Measurements from ENCODE around the gene HTATSF1.

The HTATSF1 gene

GRCh38 chrX:136496186-136496763 is 1.1 kb upstream of the HTATSF1 start:
- Histone ChIP-seq H3K27me3 (no peaks in the 10 kb centered on the region), H3K4me3 (ENCODE audit: low read depth in 1 of 2, low read length in 1 of 2) (peak overlapping the region; percentile 69 to 78), H3K9me3 (no peaks in the 10 kb centered on the region), H3K36me3 (peaks cover 4% of the 10 kb centered on the region), H3K4me1 (ENCODE audit: control insufficient read depth in 1 of 2, insufficient read depth in 1 of 2, low read depth in 1 of 2, low read length in 1 of 2) (peaks cover 18 to 28% of the 10 kb centered on the region in 2 experiments), H3K27ac (peak overlapping the region; percentile 95)
- no peak for TF ChIP-seq CTCF (IDR thresholded peaks at IDR 0.05)

DNA sequence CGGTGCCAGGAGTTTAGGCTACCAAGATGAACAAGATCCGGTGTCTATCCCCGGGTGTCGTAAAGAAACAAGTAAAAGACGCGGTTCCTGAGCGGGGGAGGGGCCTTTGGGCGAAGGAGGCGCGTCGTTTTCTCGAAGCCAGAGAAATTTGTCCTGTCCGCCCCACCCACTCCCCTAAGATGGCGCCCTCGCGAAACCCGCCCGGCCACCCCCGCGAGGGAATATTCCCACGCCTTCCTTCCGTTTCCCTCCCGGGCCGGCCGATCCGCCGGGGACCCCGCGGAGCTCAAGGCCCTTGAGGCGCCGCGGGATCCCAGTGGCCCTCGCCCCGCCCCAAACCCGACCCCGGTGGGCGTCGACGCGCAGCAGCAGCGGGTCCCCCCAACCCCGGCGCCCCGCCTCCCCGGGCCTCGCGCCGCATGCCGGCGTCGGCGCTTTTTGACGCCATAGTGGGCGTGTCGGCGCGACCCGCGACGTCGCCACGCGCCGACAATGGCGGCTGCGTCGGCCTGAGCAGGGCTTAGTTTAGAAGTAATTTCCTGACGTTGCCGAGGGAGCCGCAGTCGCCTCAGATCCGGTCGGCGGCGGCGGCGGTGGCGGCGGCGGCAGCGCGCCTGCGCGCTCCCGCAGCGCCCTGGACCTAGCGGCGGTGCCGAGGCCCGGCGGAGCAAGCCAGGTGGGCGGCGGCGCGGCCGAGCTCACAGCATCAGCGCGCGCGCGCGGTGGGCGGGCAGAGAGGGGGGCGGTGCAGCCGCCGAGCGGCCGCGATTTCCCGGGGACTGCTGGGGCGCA is 432 bp upstream of the HTATSF1 start:
- H3K27me3 ChIP-seq: no peaks in the 10 kb centered on the region
- TF ChIP-seq CTCF (IDR thresholded peaks at IDR 0.05): no peak

DNA sequence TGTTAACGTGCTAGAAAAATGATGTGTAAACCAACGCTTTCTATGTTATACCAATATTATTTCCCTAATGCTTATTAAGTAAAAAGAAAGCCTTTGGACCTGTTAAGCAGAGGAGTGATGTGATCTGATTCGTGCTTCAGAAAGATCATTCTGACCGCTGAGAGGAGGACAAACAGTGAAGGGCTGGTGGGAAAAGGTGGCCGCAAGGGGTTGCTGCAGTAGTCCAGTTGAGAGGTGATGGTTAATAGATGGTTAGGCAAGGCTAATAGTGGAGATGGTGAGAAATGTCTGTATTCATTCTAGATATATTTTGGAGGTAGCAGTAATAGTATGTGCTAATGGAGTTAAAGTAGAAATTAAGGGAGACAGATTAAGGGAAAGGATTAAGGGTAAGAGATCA is 21.7 kb downstream of the HTATSF1 start:
- H3K9me3 ChIP-seq: no peaks in the 10 kb centered on the region
- no peaks in the 10 kb centered on the region for H3K36me3 ChIP-seq
- no peak for TF ChIP-seq CTCF (IDR thresholded peaks at IDR 0.05)
- no peak overlapping the region for H3K27ac ChIP-seq
- no peaks in the 10 kb centered on the region for H3K4me1 ChIP-seq (ENCODE audit: control insufficient read depth in 1 of 2, insufficient read depth in 1 of 2, low read depth in 1 of 2, low read length in 1 of 2)
- no peak overlapping the region for H3K4me3 ChIP-seq (ENCODE audit: low read depth in 1 of 2, low read length in 1 of 2)
- H3K27me3 ChIP-seq: no peaks in the 10 kb centered on the region

More for the DNA sequence above, 432 bp upstream of the HTATSF1 start:
- H3K4me1 ChIP-seq (ENCODE audit: control insufficient read depth in 1 of 2, insufficient read depth in 1 of 2, low read depth in 1 of 2, low read length in 1 of 2): peaks cover 18 to 28% of the 10 kb centered on the region in 2 experiments
- H3K9me3 ChIP-seq: no peaks in the 10 kb centered on the region
- H3K27ac ChIP-seq: peak overlapping the region; percentile 95
- H3K36me3 ChIP-seq: peaks cover 9% of the 10 kb centered on the region
- peak overlapping the region; percentile 69 to 78 for H3K4me3 ChIP-seq (ENCODE audit: low read depth in 1 of 2, low read length in 1 of 2)

DNA sequence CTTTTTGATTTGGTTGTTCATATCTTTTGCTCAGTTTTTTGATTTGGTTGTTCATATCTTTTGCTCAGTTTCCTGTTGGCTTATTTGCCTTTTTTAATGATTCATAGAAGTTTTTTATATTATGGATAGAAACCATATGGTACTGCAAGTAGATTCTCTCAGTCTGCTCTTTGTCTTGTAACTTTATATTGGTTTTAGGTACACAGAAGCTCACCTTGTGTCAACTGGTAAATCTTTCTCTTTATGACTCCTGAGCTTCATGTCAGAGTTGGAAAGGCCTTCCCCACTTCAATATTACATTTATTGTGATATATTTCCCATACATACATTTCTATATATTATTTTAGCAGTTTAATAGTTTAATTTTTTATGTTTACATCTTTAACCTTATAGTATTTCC is 26.4 kb downstream of the HTATSF1 start:
- no peaks in the 10 kb centered on the region for H3K36me3 ChIP-seq
- no peak overlapping the region for H3K4me3 ChIP-seq (ENCODE audit: low read depth in 1 of 2, low read length in 1 of 2)
- no peaks in the 10 kb centered on the region for H3K9me3 ChIP-seq
- no peak for TF ChIP-seq CTCF (IDR thresholded peaks at IDR 0.05)
- no peaks in the 10 kb centered on the region for H3K27me3 ChIP-seq
- no peaks in the 10 kb centered on the region for H3K4me1 ChIP-seq (ENCODE audit: control insufficient read depth in 1 of 2, insufficient read depth in 1 of 2, low read depth in 1 of 2, low read length in 1 of 2)
- no peak overlapping the region for H3K27ac ChIP-seq

DNA sequence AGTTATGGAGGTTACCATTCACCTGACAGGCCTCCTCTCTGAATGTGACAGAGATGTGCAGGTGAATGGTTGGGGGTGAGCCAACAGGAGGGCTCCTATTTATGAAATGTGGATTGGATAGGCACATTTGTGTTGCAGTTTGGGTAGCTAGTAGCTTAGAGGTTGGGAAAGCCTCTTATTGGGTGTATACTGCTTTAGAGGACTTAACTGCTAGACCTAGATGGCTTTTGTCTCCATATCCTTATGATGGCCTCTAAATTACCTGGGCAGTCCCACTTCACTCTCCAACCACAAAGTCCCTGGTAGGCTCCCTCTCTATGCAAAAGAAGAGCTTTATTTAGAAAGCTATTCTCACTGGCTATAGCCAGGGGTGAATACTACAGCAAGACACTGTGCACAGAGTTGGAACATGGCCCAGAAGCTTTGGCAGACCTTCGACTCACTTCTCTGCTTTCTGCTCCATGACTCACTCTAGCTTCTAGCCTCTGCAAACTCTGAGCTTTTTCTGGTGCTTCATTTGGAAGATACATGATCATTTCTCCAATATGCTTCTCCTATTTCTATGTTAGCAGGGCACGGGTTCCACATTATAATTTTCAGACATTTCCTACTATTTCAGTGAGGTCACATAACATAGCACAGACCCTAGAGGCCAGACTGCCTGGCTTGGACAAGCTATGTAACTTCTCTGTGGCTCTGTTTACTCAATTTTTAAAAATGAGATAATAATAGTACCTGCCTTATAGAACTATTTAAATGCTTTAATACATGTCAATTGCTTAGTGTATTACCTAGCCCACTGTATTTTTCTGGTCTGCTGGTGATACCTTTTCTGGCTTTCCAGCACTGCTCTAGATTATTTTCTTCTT is 28.6 kb downstream of the HTATSF1 start:
- H3K9me3 ChIP-seq: no peaks in the 10 kb centered on the region
- no peaks in the 10 kb centered on the region for H3K4me1 ChIP-seq (ENCODE audit: control insufficient read depth in 1 of 2, insufficient read depth in 1 of 2, low read depth in 1 of 2, low read length in 1 of 2)
- no peak overlapping the region for H3K4me3 ChIP-seq (ENCODE audit: low read depth in 1 of 2, low read length in 1 of 2)
- no peak for TF ChIP-seq CTCF (IDR thresholded peaks at IDR 0.05)
- H3K27ac ChIP-seq: no peak overlapping the region
- no peaks in the 10 kb centered on the region for H3K36me3 ChIP-seq
- no peaks in the 10 kb centered on the region for H3K27me3 ChIP-seq
